HEK293 (cell line): ENCODE data around the gene CXCL12.

Experiments
- PRDM1 ChIP-seq: fragments of 450-650 bp; formaldehyde crosslinking; IDR thresholded peaks from 2 replicates; pipeline ENCODE4; 2016; ENCODE audit warnings: missing biosample characterization, missing genetic modification characterization
- TSHZ1 ChIP-seq: fragments of 450-650 bp; formaldehyde crosslinking; IDR thresholded peaks from 2 replicates; pipeline ENCODE4 v1.5.1; 2016; ENCODE audit warnings: missing biosample characterization, missing genetic modification characterization, borderline replicate concordance
- ZNF518A ChIP-seq: fragments of 450-650 bp; formaldehyde crosslinking; conservative IDR thresholded peaks from 2 replicates; pipeline ENCODE4 v1.5.1; 2016; ENCODE audit warnings: low read depth, missing biosample characterization, missing genetic modification characterization
- ZSCAN16 ChIP-seq: fragments of 450-650 bp; formaldehyde crosslinking; IDR thresholded peaks from 2 replicates; pipeline ENCODE4 v1.5.1; 2016; ENCODE audit warnings: missing biosample characterization, missing genetic modification characterization

DNA sequence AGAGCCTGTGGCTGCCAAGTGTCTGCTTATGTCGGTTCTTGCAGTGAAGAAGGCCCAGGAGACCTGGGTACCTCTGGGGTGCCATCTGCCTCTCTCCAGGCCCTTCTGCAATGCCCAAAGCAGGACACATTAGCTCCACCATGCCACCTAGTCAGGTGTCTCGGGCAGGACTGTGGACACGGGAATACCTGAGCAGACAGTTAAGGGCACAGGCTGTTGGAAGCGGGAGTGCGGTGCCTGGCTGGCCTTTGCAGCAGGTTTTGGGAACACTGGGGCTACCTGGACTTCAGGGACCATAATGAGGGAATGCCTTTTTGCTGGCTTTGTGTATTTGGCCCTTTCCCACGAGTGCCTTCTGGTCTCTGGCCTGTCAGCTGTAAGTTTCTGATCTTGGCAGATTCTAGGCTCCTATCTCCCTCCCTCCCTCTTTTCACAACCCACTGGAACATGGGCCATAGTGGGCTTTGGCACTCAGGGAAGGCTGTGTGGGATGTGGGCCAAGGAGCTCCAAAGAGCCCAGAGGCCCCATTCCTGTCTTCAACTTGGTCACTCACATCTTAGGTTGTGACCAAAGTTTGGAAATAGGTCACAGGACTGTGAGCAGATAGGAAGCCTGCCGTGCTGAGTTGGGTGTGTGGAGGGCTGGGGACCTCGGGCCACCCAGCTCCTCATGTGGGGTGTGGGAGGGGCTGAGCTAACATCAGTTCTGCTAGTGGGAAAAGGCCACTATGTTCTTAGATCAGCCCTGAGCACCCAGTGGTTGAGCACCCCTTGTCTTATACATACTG is 41.5 kb upstream of the CXCL12 start:
- TF ChIP-seq TSHZ1 (tag by site-specific recombination): no peak
- TF ChIP-seq ZSCAN16 (tag by site-specific recombination): no peak
- no peak for TF ChIP-seq PRDM1 (tag by site-specific recombination)
- TF ChIP-seq ZNF518A (tag by site-specific recombination): no peak
